SKM-1 (cell line): ENCODE results near the gene CTBP1.
A peak's percentile ranks its signal among the peaks of the same experiment; 100 is the strongest.
"Not testable (repeated sequence)": the region's sequence is repeated elsewhere in the genome, so short reads cannot be mapped to it uniquely, and the experiment has no call there.

Experiments
- DNase-seq: peaks from one replicate; lab custom pipeline; 2025; ENCODE audit not compliant: unreplicated experiment; lab: John Stamatoyannopoulos, UW

CTBP1 gene

DNA sequence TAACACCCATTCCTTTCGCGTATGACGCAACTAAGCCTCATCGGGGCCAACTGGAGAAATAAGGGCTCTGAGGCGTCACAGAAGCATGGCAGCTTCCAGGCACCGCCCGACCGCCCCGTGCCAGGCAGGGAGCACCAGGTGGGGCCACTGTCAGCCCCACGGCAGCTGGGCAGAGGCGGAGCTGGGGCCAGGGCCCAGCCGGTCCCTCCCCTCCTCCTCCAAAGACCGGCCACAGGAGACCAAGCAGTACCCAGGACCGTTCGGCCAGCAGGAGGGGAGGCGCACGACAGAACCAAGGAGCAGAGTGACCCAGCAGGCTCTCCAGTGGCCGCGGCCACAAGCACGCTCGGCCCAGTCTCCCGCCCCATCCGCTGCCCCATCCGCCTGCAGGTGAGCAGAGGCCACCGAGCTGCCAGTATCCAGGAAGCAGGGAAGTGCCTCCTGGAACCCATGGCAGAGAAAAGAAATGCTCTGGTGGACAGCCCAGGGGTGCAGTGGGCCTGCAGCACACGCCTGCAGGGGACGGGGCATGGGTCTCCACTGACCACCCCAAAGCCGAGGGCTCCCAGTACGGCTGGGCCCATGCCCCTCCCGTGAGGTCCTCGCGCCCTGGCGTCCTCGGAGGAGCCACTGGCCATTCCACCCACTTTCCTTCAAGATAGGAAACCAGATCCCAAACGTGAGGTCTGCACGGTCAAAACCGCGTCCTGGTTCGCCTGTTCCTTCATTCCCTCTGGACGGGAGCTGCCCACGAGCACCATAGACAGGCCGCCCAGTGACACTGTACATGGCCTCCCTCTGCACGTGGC lies 9.6 kb downstream of the CTBP1 start:
- DNase-seq: no peak

DNA sequence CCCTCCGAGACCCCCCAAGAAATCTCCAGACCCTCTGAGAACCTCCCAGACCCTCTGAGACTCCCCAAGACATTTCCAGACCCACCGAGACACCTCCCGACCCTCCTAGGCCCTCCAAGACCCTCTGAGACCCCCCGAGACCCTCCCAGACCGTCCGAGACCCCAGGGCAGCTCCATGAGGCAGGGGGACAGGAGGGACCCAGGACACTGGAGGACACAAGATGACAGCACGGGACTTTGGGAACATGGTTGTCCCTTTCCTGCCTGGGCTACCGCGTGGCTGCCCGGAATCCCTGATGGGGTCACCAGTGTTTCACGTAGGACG lies 10.3 kb downstream of the CTBP1 start:
- DNase-seq: no peak

DNA sequence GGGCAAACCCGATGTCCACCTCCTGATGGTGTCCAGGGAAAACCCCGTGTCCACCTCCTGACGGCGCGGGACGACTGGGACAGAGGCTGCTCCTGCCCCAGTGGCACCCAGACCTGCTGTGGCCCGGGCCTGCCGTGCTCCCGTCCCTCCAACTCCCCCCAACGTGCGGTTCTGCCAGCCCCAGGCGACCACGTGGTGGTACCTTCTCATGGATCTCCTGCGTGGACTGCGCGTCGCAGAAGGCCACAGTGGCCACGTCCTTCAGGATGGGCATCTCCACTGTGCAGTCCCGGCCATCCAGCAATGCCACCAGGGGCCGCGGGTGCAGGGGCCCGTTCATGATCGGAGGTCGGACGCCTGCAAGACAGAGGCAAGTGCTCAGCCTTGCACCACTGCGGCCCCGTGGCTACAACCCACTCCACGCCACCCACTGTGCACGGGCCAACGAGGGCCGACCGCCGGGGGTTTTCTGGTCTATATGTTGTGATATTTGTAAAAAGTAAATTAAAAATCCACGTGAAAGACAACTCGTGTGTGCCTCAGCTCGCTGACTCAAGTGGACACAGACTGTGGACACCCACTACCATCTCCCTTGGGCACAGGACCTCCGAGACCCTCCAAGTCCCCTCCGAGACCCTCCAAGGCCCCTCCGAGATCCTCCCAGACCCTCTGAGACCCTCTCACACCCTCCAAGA lies 10.8 kb downstream of the CTBP1 start:
- DNase-seq: no peak

DNA sequence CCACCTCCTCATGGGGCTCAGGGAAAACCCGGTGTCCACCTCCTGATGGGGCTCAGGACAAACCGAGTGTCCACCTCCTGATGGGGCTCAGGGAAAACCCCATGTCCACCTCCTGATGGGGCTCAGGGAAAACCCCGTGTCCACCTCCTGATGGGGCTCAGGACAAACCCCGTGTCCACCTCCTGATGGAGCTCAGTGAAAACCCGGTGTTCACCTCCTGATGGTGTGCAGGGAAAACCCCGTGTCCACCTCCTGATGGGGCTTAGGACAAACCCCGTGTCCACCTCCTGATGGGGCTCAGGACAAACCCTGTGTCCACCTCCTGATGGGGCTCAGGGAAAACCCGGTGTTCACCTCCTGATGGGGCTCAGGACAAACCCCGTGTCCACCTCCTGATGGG lies 11.7 kb downstream of the CTBP1 start:
- not testable (repeated sequence) for DNase-seq

DNA sequence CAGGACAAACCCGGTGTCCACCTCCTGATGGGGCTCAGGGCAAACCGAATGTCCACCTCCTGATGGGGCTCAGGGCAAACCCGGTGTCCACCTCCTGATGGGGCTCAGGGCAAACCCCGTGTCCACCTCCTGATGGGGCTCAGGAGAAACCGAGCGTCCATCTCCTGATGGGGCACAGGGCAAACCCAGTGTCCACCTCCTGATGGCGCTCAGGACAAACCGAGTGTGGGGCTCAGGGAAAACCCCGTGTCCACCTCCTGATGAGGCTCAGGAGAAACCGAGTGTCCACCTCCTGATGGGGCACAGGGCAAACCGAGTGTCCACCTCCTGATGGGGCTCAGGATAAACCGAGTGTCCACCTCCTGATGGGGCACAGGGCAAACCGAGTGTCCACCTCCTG lies 12.1 kb downstream of the CTBP1 start:
- not testable (repeated sequence) for DNase-seq

DNA sequence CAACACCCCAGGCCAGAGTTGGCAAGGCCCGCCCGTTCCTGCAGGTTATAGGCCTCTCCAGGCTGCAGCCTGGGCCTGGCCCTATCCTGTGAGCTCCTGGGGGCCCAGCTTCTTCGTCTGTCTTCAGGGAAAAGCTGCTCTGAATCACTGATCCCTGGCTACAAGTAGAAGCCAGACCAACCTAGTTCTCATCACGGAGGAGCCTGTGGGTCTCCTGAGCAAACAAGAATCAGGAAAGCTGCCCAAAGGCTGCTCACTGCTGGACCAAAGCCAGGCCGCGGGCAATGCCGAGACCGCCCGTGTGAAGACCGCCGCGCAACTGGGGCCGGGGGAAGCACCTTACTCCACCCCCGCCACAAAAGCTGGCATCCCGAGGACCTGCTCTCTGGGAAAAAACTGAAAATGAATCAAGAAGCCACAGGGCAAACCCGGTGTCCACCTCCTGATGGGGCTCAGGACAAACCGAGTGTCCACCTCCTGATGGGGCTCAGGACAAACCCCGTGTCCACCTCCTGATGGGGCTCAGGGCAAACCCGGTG lies 12.8 kb downstream of the CTBP1 start:
- DNase-seq: no peak

DNA sequence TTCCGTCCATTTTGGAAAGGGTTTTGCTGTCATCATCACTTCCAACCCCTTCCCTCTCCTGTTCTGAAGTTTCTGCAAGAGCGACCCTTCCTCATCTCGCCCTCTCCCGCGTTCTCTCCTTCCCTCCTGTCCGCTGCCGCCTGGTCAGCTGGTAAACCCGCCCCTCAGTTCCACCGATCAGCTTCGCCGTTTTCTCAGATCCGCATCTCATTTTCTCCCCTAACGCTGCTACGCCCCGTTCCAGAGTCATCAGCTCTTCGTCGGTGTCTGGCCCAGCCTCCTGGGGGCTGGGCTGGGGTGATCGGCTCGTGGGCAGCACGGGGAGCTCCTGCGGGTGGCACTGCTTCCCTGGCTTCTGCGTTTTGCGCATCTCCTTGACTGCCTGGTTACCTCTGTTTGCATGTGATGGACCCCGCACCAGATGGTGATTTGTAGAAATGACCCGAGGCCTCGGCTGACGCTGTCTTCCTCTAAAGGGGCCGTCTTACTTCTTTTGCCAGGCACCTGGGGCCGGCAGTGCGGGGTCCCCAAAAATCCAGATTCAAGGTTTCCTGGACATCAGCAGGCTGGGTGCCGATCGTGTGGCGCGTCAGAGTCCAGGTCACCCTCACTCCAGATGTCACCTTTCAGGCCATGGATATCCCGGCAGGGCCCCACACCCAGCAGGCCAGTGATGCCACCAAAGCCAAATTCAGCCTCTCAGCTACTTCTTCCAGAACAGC lies 13.4 kb downstream of the CTBP1 start:
- DNase-seq: no peak

DNA sequence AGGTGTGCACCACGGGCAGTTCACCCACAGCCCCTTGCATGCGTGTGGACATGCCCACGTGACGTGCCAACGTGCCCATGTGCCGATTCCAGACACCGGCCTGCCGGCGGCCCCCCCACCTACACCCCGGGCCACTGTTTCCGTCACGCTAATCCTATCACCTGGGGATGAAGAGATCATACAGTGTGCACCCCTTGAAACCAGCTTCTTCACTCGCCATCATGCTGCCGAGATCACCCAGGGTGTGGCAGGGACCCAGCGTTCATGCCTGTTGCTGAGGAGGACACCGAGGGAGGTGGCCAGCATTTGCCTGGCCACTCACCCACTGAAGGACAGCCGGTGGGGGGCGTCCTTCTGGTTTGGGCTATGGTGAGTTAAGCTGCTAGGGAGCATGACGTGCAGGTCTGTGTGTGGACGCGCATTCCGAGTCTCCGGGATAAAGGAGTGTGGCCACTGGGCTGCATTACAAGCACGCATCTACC lies 14.1 kb downstream of the CTBP1 start:
- no peak for DNase-seq

DNA sequence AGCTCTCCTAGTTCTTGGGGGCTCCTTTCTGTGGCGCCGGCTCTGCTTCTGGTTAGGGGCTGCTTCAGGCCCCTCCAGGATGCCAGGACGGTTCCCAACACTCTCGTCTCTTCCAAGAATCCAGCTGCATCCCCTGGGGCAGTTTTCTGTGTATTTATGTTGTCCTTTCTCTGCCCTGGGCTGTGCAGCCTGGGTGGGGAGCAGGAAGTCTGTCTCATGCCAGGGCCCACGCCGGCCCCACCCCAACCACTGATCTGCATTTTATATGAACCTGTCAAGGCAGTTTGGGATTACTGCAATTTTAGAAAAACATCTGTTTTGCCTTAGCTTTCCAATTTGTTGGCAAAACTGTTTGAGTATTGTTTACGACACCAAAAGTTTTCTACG lies 14.6 kb downstream of the CTBP1 start:
- no peak for DNase-seq

DNA sequence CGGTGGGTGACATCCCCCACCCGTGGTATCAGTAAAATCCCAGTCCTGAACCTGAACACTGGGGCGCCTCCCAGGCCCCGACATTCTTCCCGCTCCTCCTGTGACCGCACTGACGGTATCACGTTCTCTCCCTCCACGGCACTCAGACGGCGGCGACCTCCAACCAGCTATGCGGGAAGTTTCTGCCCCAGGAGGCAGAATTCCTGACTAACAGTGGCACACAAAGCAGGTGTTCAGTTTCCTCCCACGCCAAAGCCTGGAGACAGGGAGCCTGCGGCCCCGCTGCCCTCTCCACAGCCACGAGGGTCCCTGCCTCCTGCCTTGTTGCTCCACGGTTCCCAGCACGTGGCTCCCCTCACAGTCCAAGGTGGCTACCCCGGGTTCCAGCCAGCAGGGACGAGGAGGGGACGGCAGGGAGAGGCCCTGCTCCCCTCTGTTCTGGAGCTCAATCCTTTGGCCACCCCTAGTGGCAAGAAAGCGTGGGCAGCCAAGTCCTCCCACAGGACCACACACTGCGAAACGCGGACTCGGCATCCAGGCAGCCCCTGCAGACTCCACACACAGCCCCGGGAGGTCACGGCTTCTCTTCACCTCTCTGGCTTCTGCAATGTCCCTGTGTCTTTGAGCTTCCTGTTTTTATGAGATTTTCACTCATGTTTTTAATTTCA lies 15.2 kb downstream of the CTBP1 start:
- no peak for DNase-seq

DNA sequence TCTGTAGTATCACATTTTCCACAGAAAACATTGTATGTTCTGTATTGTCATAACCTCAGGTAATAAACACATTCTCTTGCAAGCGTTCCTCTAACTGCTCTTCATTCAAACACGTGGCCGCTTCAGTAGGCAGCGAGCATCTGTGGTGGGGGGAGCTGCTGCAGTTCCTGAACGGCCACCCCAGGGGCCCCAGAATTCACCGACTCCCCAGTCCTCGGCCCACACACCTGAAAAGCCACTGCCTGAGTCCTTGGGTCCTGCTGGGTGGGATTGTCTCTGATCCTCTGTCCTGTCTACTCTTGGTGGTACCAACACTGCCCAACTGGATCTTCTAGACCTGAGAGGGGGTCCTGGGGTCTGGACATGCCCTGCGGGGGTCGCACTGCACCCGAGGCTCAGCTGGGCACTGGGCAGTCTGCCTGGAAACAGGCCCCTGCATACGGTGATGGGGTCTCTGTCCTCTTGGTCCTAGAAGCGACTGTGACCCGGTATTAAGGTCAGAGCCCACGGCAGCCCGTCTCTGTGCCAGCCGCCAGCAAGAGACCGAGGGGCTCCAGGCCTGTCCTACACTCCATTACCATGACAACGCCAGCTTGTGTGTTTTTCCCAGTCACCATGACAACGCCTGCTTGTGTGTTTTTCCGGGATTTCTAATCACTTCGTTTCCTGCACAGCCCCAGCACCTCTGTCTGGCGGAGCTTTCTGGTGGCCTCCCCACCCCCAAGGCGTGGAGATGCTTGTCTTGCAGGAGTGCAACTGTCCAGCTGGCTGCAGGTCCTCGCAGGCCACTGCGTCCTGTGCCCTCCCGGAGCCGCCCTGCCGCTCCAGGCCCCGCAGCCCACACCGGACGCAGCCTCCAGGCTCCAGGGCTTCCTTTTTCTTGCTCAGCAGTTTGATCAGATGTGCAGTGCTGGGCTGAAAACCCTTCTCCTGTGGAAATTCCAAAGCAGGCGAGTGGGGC lies 16.0 kb downstream of the CTBP1 start:
- no peak for DNase-seq

DNA sequence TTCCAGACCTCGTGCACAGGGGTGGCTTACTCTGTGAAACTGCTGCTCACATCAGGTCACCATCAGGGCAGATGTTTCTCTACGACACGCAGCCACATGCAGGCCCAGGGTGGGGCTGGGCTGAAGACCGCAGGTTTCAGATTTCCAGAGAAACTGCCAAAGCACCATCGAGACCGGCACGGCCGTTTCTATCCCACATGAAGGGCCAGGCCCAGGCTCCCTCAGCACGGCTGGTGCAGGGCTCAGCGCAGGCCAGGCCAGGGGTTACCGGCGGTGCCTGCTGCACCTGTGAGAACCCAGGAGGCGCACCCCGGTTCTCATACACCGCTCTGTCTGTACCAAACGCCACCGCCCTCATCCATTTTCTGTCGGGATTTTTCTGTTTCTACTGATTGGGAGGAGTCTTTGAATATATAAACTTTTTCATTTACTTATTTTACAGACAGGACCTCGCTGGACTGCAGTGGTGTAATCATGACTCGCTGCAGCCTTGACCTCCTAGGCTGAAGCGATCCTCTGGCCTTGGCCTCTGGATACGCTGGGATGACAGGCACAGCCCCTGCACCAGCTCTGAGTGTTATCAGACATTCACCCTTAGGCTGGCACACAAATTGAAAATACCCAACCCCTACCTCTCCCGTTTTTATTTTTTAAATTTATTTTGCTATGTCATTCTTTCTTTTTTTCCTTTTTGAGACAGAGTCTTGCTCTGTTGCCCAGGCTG lies 17.1 kb downstream of the CTBP1 start:
- no peak for DNase-seq

DNA sequence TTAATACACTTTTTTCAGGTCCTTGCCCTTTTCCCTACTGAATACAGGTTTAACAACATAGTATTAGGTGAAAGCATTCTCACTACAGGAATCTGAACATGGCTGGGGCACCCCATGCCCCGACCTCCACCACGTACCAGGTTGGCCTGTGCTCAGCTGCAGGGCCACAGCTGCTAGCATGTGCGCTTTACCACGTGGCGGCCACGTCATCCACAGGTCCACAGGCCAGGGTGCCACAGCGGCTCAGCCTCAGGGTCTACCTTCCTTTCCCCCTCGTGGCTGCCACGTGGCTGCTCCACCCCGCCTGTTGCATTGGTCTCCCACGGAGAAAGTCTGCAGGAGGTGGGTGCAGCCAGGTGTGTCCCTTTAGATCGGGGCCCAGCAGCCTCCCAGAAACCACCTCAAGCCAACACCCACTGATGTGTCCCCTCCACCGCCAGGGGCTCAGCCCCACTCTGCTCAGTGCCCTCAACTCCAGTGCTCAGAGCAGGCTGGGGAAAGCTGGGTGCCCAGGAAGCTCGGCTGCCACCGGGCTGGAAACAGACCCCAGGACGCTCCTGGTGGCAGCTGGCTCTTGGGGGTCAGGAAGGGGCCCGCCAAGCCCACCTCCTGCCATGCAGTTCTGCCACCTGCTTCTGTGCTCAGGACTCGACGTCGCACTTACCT lies 17.8 kb downstream of the CTBP1 start:
- no peak for DNase-seq

DNA sequence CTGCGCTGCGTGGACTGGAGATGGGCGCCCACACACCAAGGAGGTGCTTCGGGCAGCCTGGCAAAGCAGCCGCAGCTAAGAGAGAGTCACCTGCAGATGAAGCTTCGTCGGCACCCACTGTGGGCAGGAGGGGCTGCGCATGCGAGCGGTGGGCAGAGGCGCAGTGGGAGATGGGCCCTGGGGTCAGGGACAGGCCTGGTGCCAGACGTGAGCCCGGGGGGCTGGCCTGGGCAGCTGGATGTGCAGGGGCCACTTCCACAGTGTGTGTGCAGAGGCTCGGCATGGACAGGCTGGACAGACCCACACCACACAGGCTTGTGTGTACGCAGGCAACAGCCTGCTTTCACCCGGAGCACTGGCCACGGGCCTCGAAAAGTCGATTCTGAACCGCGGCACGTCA lies 18.6 kb downstream of the CTBP1 start:
- no peak for DNase-seq

DNA sequence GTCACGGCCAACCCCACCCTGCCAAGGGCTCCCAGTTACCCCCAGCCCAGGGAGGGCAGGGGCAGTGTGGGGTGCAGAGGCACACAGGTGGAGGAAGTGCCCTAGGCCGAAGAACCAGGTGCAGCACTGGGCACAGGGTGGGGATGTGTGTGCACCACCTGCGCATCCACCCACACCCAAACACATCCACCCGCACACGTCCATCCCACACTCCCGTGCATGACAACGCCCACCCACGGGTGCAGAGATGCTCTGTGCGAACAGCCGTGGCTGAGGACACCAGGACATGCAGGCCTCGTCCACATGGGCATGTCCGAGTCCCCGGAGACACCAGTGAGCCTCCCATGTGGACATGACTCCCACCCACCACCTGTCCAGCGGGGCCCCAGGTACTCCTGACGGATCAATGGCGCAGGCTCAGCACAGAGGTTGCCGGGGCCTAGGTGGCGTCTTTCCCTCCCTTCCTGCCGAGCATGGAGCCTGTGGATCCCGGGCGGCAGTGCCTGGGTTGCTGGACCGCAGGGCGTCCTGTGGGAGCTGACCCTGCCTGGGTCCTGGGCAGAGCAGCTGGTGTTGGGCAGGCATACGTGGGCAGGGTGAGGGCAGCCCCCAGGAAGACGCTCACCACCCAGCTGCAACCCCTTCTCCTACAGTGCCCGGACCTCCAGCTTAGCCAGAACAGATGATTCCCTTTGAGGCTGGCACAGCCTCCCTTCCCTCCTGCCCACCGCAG lies 19.6 kb downstream of the CTBP1 start:
- DNase-seq: no peak

DNA sequence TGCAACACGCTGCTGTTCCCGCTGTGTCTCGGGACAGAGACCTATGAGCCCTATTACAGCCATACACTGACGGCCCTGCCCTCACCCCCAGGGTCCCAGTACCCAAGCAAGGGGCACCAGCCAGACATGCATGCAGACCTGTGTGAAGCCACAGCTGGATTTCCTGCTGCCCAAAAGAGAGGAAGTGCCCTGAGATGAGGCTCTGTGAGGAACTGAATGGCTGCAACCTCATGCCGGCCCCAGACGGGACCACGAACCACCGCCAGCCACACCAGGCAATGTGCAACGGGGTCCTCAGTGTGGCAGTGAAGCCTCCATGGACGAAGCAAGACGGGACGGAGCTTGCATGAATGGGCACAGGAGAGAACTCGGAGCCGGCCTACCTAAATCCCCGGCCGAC lies 21.1 kb downstream of the CTBP1 start:
- peak; percentile 14 for DNase-seq

DNA sequence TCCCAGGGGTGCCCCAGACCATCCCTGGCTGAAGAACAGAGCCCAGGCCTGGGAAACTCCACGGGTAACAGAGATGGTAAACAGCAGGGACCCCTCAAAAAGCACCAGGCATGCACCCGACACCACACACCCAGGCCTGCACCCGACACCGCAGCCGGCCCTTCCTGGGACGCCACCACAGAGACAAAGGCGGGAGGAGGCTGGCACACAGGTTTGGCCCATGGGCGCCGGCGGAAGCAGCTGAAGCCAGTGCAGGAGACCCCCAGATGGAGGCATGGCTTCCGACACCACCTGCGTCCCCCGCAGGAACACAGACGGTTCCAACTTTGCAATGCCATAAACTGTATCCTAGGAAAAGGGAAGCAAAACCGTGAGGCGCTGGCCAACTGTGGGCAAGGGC lies 22.3 kb downstream of the CTBP1 start:
- no peak for DNase-seq

DNA sequence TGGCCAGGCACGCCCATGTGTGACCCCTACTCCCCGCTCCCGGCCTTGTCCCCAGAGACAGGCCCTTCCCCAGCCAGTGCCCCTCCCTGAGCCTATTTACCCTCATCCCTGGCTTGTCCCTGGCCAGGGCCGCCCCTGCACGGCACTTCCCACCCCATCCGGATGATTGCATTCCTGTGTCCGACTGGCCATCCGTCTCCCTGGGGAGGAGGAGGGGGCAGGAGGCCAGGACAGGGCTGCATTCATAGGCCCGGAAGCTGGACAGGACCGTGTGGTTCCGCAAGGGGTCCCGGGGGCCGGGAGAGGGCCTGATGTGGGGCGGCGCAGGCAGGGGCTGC lies 22.8 kb downstream of the CTBP1 start:
- DNase-seq: no peak
